Measurements from ENCODE around the gene TMBIM1. TPM values are rescaled to one million over a fixed set of nuclear protein-coding genes. Genes with fewer than 3 reads are reported as not detected.

The TMBIM1 gene
- total RNA-seq, 2 donors from 2014 or later, result 324 to 369 TPM

DNA sequence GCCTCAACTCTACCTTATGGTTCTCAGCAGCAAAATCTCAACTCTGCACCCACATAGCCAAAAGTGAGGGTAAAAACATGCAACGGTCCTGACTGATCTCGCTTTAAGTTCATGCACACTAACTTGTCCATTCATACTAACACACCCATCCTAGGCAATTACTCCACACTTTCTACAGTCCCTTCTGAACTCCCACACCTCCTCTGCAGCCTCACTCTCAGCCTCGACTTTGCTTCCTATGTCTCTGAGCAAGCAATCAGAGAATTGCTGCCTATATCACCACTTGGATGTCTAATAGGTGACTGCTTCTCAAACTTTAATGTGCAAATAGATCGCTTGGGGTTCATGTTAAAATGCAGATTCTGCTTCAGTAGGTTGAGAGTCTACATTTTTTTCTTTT lies 7.8 kb upstream of the TMBIM1 start:
- Histone ChIP-seq H3K27me3 (replicated peaks; ENCODE audit: insufficient read depth) (no peaks in the 10 kb centered on the region), H3K27ac (no peak overlapping the region), H3K9me3 (no peaks in the 10 kb centered on the region), H3K4me1 (ENCODE audit: control insufficient read depth in 1 of 2, low read depth in 2 of 2) (peaks cover 22 to 35% of the 10 kb centered on the region in 2 donors), H3K4me3 (no peak overlapping the region), H3K36me3 (no peaks in the 10 kb centered on the region)
- TF ChIP-seq, protein P1, sequence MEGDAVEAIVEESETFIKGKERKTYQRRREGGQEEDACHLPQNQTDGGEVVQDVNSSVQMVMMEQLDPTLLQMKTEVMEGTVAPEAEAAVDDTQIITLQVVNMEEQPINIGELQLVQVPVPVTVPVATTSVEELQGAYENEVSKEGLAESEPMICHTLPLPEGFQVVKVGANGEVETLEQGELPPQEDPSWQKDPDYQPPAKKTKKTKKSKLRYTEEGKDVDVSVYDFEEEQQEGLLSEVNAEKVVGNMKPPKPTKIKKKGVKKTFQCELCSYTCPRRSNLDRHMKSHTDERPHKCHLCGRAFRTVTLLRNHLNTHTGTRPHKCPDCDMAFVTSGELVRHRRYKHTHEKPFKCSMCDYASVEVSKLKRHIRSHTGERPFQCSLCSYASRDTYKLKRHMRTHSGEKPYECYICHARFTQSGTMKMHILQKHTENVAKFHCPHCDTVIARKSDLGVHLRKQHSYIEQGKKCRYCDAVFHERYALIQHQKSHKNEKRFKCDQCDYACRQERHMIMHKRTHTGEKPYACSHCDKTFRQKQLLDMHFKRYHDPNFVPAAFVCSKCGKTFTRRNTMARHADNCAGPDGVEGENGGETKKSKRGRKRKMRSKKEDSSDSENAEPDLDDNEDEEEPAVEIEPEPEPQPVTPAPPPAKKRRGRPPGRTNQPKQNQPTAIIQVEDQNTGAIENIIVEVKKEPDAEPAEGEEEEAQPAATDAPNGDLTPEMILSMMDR (IDR thresholded peaks at IDR 0.05), result no peak
- ATAC-seq (ENCODE audit: insufficient number of reproducible peaks, low FRiP score, low read depth) (no peak), DNase-seq (ENCODE audit: low spot score) (no peak)

DNA sequence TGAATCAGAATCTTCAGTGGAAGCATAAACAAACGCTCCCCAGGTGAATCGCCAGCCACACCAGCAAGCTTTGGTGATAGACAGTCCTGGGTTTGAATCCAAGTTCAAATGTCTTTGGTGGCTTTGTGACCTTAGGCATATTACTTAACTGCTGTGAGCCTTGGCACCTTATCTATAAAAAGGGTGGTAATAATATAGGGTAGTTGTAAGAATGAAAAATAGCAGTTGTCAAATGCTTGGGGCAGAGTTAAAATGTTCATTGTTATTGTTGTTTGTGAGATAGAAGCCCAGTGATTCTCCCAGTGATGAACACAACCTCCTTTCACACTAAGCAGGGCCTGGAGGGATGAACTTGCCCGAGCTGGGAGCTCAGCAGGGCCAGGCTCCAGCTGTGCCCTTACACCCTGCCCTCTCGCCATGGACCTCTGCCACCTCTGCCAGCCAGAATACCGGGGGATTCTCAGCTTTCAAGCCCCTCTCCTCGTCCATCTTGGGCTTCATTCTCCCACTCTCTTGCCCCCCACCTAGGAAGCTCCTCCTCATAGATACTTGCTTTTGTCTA lies 6.1 kb upstream of the TMBIM1 start:
- ATAC-seq (ENCODE audit: insufficient number of reproducible peaks, low FRiP score, low read depth) (no peak), DNase-seq (ENCODE audit: low spot score) (no peak)
- H3K4me1 ChIP-seq (ENCODE audit: control insufficient read depth in 1 of 2, low read depth in 2 of 2), result peaks cover 39 to 53% of the 10 kb centered on the region in 2 donors
- H3K9me3 ChIP-seq, result no peaks in the 10 kb centered on the region
- TF ChIP-seq, protein P1 (IDR thresholded peaks at IDR 0.05), result no peak
- H3K27ac ChIP-seq, result peak overlapping the region; percentile 96 to 99
- peak overlapping the region; percentile 33 for H3K4me3 ChIP-seq
- no peaks in the 10 kb centered on the region for H3K27me3 ChIP-seq (replicated peaks; ENCODE audit: insufficient read depth)
- no peaks in the 10 kb centered on the region for H3K36me3 ChIP-seq

DNA sequence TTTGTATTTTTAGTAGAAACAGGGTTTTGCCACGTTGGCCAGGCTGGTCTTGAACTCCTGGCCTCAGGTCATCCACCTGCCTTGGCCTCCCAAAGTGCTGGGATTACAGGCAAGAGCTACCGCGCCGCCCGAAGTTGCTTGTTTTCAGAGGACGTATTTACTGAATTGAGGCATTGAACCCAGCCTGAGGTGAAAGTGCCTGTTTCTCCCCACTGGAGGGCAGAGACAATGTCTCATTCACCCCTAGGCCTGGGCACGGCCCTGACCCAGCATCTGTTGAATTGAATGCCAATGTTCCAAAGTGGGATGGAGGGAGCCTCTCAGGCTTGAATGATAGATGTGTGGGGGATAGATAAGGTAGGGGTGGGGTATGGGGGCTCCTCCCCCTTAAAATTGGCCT lies 4.5 kb upstream of the TMBIM1 start:
- no peaks in the 10 kb centered on the region for H3K9me3 ChIP-seq
- H3K4me3 ChIP-seq, result no peak overlapping the region
- no peaks in the 10 kb centered on the region for H3K36me3 ChIP-seq
- peaks cover 40 to 61% of the 10 kb centered on the region in 2 donors for H3K4me1 ChIP-seq (ENCODE audit: control insufficient read depth in 1 of 2, low read depth in 2 of 2)
- no peaks in the 10 kb centered on the region for H3K27me3 ChIP-seq (replicated peaks; ENCODE audit: insufficient read depth)
- H3K27ac ChIP-seq, result peak overlapping the region; percentile 96 to 99
- ATAC-seq (ENCODE audit: insufficient number of reproducible peaks, low FRiP score, low read depth) (no peak), DNase-seq (ENCODE audit: low spot score) (no peak)
- TF ChIP-seq, protein P1 (IDR thresholded peaks at IDR 0.05), result no peak

DNA sequence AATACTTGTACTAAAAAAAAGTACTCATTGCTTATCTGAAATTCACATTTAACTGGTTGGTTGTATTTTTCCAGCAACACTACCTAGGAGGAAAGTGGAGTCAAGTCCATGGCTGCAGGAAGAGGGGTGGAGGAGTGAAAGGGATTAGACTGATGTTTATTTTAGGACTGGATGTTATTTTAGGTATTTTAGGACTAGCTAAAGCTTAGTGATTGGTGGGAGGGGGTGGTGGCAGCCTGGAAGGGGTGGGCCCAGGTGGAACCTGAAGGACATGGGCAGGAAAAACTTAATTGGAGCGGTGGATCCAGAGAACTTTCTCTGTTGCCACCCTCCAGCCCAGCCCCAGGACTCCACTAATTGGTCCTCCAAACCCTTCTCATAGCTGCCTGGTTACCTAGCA lies 3.9 kb upstream of the TMBIM1 start:
- H3K4me1 ChIP-seq (ENCODE audit: control insufficient read depth in 1 of 2, low read depth in 2 of 2), result peaks cover 40 to 63% of the 10 kb centered on the region in 2 donors
- TF ChIP-seq, protein P1 (IDR thresholded peaks at IDR 0.05), result no peak
- H3K9me3 ChIP-seq, result no peaks in the 10 kb centered on the region
- H3K4me3 ChIP-seq, result no peak overlapping the region
- no peaks in the 10 kb centered on the region for H3K27me3 ChIP-seq (replicated peaks; ENCODE audit: insufficient read depth)
- H3K27ac ChIP-seq, result peak overlapping the region; percentile 96 to 99
- ATAC-seq (ENCODE audit: insufficient number of reproducible peaks, low FRiP score, low read depth), result no peak
- no peak for DNase-seq (ENCODE audit: low spot score)
- H3K36me3 ChIP-seq, result no peaks in the 10 kb centered on the region

DNA sequence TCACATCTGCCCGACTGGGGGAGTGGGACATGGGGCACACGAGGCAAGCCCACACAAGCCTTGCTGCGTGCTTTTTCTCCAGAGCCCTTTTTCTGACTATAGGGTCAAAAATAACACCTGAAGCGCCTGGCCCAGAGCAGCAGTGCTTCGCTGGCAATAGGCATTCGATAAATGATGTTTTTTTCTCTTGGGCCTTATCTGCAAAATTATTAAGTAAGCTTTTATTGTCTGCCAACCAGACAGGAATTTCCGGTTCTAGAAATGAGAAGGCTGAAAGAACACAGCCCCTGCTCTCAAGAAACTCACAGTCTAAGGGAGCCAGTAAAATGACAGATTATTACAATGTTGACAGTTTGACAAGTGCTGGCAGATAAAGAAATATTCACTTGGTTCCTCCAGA lies 2.7 kb upstream of the TMBIM1 start:
- H3K27ac ChIP-seq, result peak overlapping the region; percentile 96 to 99
- ATAC-seq (ENCODE audit: insufficient number of reproducible peaks, low FRiP score, low read depth), result no peak
- H3K27me3 ChIP-seq (replicated peaks; ENCODE audit: insufficient read depth), result no peaks in the 10 kb centered on the region
- H3K36me3 ChIP-seq, result no peaks in the 10 kb centered on the region
- DNase-seq (ENCODE audit: low spot score), result no peak
- TF ChIP-seq, protein P1 (IDR thresholded peaks at IDR 0.05), result no peak
- peaks cover 44 to 75% of the 10 kb centered on the region in 2 donors for H3K4me1 ChIP-seq (ENCODE audit: control insufficient read depth in 1 of 2, low read depth in 2 of 2)
- no peaks in the 10 kb centered on the region for H3K9me3 ChIP-seq
- peak overlapping the region; percentile 22 for H3K4me3 ChIP-seq

Measured in thoracic aorta (tissue), 2 donors.